Endothelial cell of umbilical vein (primary cell): ENCODE data around the gene ANKHD1. TPM values are rescaled to one million over a fixed set of nuclear protein-coding genes. Genes with fewer than 3 reads are reported as not detected.

Experiments
- BruUV-seq: library from RNA; stranded (reverse); fragments of 400-500 nt; replicated peaks from 2 replicates; lab custom pipeline; 2021; lab: Mats Ljungman, UMichigan
- CTCF ChIA-PET: fragments of 300-600, 350-600 bp; sonication (Branson Sonifier 250); formaldehyde crosslinking; loops from one replicate; lab custom pipeline; 2021; ENCODE audit warnings: antibody characterized with exemption, inconsistent platforms; lab: Charles Lee
- POLR2A ChIA-PET: fragments of 300-600, 350-600 bp; sonication (Branson Sonifier 250); formaldehyde crosslinking; loops from one replicate; lab custom pipeline; 2021; ENCODE audit warnings: antibody characterized with exemption, inconsistent platforms; lab: Charles Lee
- DNase-seq: peaks from one replicate; pipeline ENCODE4 v3.0.0-alpha.2; 2011; ENCODE audit warnings: low read depth, low spot score
- FAIRE-seq: peaks from 2 replicates; lab custom pipeline; 2011; peaks lifted over from hg19 to GRCh38; lab: Jason Lieb, UNC
- H2AFZ ChIP-seq: 2 replicates; pipeline ENCODE4 v1.6.0; 2012; ENCODE audit warnings: low read depth, low read length, control low read depth, inconsistent platforms
- H3K27ac ChIP-seq: 2 replicates; pipeline ENCODE4 v1.5.1; 2011; ENCODE audit warnings: low read depth, mild to moderate bottlenecking, control low read depth, low read length, moderate library complexity; ENCODE audit not compliant: insufficient read depth
- H3K27me3 ChIP-seq, 2 experiments: 2 replicates each; pipeline versions ENCODE4 v1.6.0 to v1.6.1; 2011; ENCODE audit warnings: low read length in 2 of 2, mixed read lengths in 1 of 2; ENCODE audit not compliant: control insufficient read depth in 2 of 2, insufficient read depth in 2 of 2
- H3K36me3 ChIP-seq, 2 experiments: 2 replicates in 1 of 2; 3 replicates in 1 of 2; pipeline ENCODE4 v1.5.1; 2011; ENCODE audit warnings: low read length in 2 of 2, mild to moderate bottlenecking in 1 of 2, moderate library complexity in 1 of 2; ENCODE audit not compliant: control insufficient read depth in 2 of 2, insufficient read depth in 2 of 2; ENCODE audit errors: extremely low read depth in 1 of 2
- H3K4me1 ChIP-seq: 3 replicates; pipeline ENCODE4 v1.5.1; 2011; ENCODE audit warnings: mild to moderate bottlenecking, low read length; ENCODE audit not compliant: control insufficient read depth, insufficient read depth; ENCODE audit errors: extremely low read depth
- H3K4me2 ChIP-seq: 2 replicates; pipeline ENCODE4 v1.6.1; 2011; ENCODE audit warnings: low read length, control low read depth, mixed read lengths; ENCODE audit not compliant: insufficient read depth
- H3K4me3 ChIP-seq, 3 experiments: fragments of 200-600 bp in 1 of 3; sonication (generic), shearing (Covaris generic) in 1 of 3; replicated peaks in 1 of 3; 2 replicates each; pipeline ENCODE4 v1.5.1; 2011 to 2016; ENCODE audit warnings: control low read depth in 3 of 3, low read length in 3 of 3, mild to moderate bottlenecking in 2 of 3, inconsistent platforms in 1 of 3, low read depth in 1 of 3, moderate library complexity in 1 of 3; ENCODE audit not compliant: insufficient read depth in 1 of 3
- H3K79me2 ChIP-seq: 2 replicates; pipeline ENCODE4 v1.6.0; 2012; ENCODE audit warnings: low read length, inconsistent platforms; ENCODE audit not compliant: control insufficient read depth, insufficient read depth
- H3K9ac ChIP-seq: replicated peaks from 2 replicates; pipeline ENCODE3; 2011; ENCODE audit warnings: low read length, control low read depth; ENCODE audit not compliant: insufficient read depth; ENCODE audit errors: extremely low read depth
- H3K9me1 ChIP-seq: replicated peaks from 3 replicates; pipeline ENCODE4 v1.6.0; 2011; ENCODE audit warnings: mild to moderate bottlenecking, low read length; ENCODE audit not compliant: control insufficient read depth, insufficient read depth; ENCODE audit errors: extremely low read depth
- H3K9me3 ChIP-seq: replicated peaks from 2 replicates; pipeline ENCODE4 v1.5.1; 2012; ENCODE audit warnings: low read length, inconsistent platforms; ENCODE audit not compliant: control insufficient read depth, insufficient read depth
- H4K20me1 ChIP-seq: replicated peaks from 2 replicates; pipeline ENCODE3; 2011; ENCODE audit warnings: mild to moderate bottlenecking, low read length; ENCODE audit not compliant: control insufficient read depth, insufficient read depth; ENCODE audit errors: extremely low read depth
- EZH2 ChIP-seq: IDR thresholded peaks from 2 replicates; pipeline ENCODE4 v1.6.1; 2012; ENCODE audit warnings: borderline replicate concordance, low read depth, mild to moderate bottlenecking, moderate library complexity, low read length, inconsistent platforms; ENCODE audit not compliant: severe bottlenecking
- FOS ChIP-seq: IDR thresholded peaks from 2 replicates; pipeline ENCODE4 v1.6.1; 2011; ENCODE audit warnings: mild to moderate bottlenecking, low read length, moderate library complexity, borderline replicate concordance; ENCODE audit not compliant: insufficient read depth
- GATA2 ChIP-seq: IDR thresholded peaks from 2 replicates; pipeline ENCODE4 v1.7.0; 2011; ENCODE audit warnings: low read depth, mild to moderate bottlenecking, moderate library complexity, mixed read lengths, low read length; ENCODE audit not compliant: insufficient read length, insufficient read depth
- JUN ChIP-seq: IDR thresholded peaks from 2 replicates; pipeline ENCODE4 v1.6.1; 2011; ENCODE audit warnings: borderline replicate concordance, low read depth; ENCODE audit not compliant: insufficient read length, insufficient read depth
- MYC ChIP-seq: IDR thresholded peaks from one replicate; pipeline ENCODE4 v1.6.1; 2011; ENCODE audit warnings: mild to moderate bottlenecking, low read depth, low read length
- POLR2A ChIP-seq: IDR thresholded peaks from 2 replicates; pipeline ENCODE4 v1.6.1; 2012; ENCODE audit warnings: low read depth, mild to moderate bottlenecking, control low read depth, low read length
- POLR2AphosphoS5 ChIP-seq: IDR thresholded peaks from 2 replicates; pipeline ENCODE4 v1.6.1; 2012; ENCODE audit warnings: low read depth, mild to moderate bottlenecking, control low read depth, low read length, moderate library complexity; ENCODE audit not compliant: insufficient read depth
- dilution Hi-C: fragments of 300-500 bp; cut with MboI; formaldehyde crosslinking; loops from one replicate; pipeline ENCODE4 v1.15.0; 2019; ENCODE audit warnings: low sequenced_read_pairs; ENCODE audit not compliant: extremely low pct_ligation_motif_present
- intact Hi-C: fragments of 100-400 bp; cut with micrococcal nuclease; formaldehyde crosslinking; loops from one replicate; pipeline ENCODE4 v1.10.0; 2022
- polyA plus RNA-seq, 4 experiments: library from polyadenylated mRNA; depleted of rRNA in 3 of 4; stranded (reverse) in 3 of 4; unstranded in 1 of 4; fragments of >200 nt; gene quantifications; 2 replicates each; pipeline versions ENCODE4 v1.2.1 to v1.2.3, GENCODE V29; 2011 to 2012; ENCODE audit warnings: missing spikeins in 1 of 4
- total RNA-seq: library from RNA; stranded (reverse); gene quantifications from 2 replicates; pipeline ENCODE4 v1.2.3, GENCODE V29; 2021
- TF ChIP-seq, protein P1 (sequence below), 2 donors: IDR thresholded peaks; 1 replicate in 1 of 2; 2 replicates in 1 of 2; pipeline ENCODE4 v1.5.1; 2011; ENCODE audit warnings: low read length in 2 of 2, mild to moderate bottlenecking in 2 of 2, moderate library complexity in 2 of 2, control low read depth in 1 of 2, inconsistent platforms in 1 of 2, low read depth in 1 of 2; ENCODE audit not compliant: insufficient read depth in 1 of 2; ENCODE audit errors: extremely low read depth in 1 of 2
- TF ChIP-seq, protein P2 (sequence below): IDR thresholded peaks from 2 replicates; pipeline ENCODE4 v1.6.1; 2011; ENCODE audit not compliant: insufficient read depth, insufficient read length

The ANKHD1 gene
- total and polyA plus RNA-seq, 2 donors (not counting 3 experiments of a cell fraction or from before 2014, with no cell fraction given): 56.1 to 87.0 TPM

DNA sequence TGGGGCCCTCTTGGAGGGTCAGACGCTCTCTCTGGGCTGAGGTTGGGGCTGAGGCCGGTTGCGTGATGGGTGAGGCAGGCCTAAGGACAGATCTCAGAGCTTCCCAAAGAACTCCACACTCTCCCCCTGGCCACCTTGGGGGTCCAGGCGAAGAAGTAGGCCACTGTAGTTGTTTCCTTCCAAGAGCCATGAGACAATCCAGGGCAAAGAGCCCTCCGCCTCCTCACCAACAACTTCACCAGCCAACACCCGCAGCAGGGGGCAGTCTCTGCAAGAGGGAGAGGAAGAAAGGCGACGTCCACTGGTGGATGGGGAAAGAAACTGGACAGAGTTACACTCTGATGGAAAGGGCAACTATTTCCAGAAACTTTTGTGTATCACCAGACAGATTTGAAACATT lies 173.7 kb downstream of the ANKHD1 start:
- Histone ChIP-seq H3K9ac (no peak overlapping the region), H3K9me1 (no peaks in the 10 kb centered on the region), H3K4me3 (no peak overlapping the region), H3K4me1 (peaks cover 7% of the 10 kb centered on the region), H3K79me2 (no peaks in the 10 kb centered on the region), H4K20me1 (no peaks in the 10 kb centered on the region), H2AFZ (no peak overlapping the region), H3K4me2 (no peak overlapping the region), H3K9me3 (no peaks in the 10 kb centered on the region), H3K27ac (no peak overlapping the region), H3K36me3 (no peaks in the 10 kb centered on the region), H3K27me3 (peaks cover 0 to 2% of the 10 kb centered on the region in 2 experiments)
- dilution Hi-C loops (no loop called here), intact Hi-C loops (loop anchor here (1.0 kb wide), 2 partner anchors 60 to 145 kb away; no protein-coding TSS in a partner anchor)
- POLR2A ChIA-PET: no interaction called here
- TF ChIP-seq, protein P1, sequence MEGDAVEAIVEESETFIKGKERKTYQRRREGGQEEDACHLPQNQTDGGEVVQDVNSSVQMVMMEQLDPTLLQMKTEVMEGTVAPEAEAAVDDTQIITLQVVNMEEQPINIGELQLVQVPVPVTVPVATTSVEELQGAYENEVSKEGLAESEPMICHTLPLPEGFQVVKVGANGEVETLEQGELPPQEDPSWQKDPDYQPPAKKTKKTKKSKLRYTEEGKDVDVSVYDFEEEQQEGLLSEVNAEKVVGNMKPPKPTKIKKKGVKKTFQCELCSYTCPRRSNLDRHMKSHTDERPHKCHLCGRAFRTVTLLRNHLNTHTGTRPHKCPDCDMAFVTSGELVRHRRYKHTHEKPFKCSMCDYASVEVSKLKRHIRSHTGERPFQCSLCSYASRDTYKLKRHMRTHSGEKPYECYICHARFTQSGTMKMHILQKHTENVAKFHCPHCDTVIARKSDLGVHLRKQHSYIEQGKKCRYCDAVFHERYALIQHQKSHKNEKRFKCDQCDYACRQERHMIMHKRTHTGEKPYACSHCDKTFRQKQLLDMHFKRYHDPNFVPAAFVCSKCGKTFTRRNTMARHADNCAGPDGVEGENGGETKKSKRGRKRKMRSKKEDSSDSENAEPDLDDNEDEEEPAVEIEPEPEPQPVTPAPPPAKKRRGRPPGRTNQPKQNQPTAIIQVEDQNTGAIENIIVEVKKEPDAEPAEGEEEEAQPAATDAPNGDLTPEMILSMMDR (IDR thresholded peaks at IDR 0.05; ENCODE audit: extremely low read depth in 1 of 2, insufficient read depth in 1 of 2, low read depth in 1 of 2, low read length in 2 of 2): peak; percentile 56 to 57
- TF ChIP-seq POLR2A: no peak
- CTCF ChIA-PET: interaction anchor here (1.7 to 8.1 kb wide), 2 partner anchors 59 to 64 kb away, joined by 6 to 108 read pairs; partner anchors contain the start of genes CD14 and TMCO6
- BruUV-seq: no TSS peak
- FAIRE-seq (peak; percentile 64), DNase-seq (peak; percentile 41)

DNA sequence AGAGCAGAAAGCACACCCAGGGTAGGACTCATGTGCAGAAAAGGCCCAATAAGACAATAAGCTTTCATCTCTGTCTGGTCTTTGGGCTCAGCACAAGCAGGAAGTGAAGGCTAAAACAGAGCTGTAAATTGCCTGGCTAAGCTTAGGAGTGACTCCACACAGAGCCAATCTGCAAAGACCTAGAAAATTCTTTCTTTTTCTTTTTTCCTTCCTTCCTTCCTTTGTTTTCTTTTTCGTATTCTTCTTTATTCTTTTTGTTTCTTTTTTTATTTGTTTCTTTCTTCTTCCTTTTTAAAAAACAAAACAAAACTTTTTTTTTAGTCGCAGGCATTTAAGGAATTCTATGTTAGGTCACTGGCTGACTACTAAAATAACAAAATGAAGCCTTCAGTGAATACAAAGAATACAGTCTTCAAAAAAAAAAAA lies 175.2 kb downstream of the ANKHD1 start:
- H3K27ac ChIP-seq: no peak overlapping the region
- H3K4me1 ChIP-seq: peaks cover 7% of the 10 kb centered on the region
- CTCF ChIA-PET: interaction anchor here (1.4 to 8.1 kb wide), 7 partner anchors 12 to 204 kb away, joined by 5 to 108 read pairs (median 6); partner anchors contain the start of genes CD14, EIF4EBP3, IK and NDUFA2
- H3K9me1 ChIP-seq: no peaks in the 10 kb centered on the region
- TF ChIP-seq POLR2A (no peak), JUN (no peak), EZH2 (no peak), POLR2AphosphoS5 (no peak), FOS (no peak), GATA2 (no peak), MYC (no peak)
- TF ChIP-seq, protein P2, sequence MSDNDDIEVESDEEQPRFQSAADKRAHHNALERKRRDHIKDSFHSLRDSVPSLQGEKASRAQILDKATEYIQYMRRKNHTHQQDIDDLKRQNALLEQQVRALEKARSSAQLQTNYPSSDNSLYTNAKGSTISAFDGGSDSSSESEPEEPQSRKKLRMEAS: no peak
- TF ChIP-seq, protein P1 (IDR thresholded peaks at IDR 0.05; ENCODE audit: extremely low read depth in 1 of 2, insufficient read depth in 1 of 2, low read depth in 1 of 2, low read length in 2 of 2): no peak
- no peaks in the 10 kb centered on the region for H3K79me2 ChIP-seq
- H2AFZ ChIP-seq: peak overlapping the region; percentile 55
- intact Hi-C loops (no loop called here), dilution Hi-C loops (no loop called here)
- no TSS peak for BruUV-seq
- peaks cover 0 to 2% of the 10 kb centered on the region in 2 experiments for H3K27me3 ChIP-seq
- no peak overlapping the region for H3K4me2 ChIP-seq
- peak; percentile 24 for DNase-seq
- no peaks in the 10 kb centered on the region for H4K20me1 ChIP-seq
- no peaks in the 10 kb centered on the region for H3K36me3 ChIP-seq
- H3K9me3 ChIP-seq: no peaks in the 10 kb centered on the region
- H3K4me3 ChIP-seq: no peak overlapping the region
- POLR2A ChIA-PET: no interaction called here
- H3K9ac ChIP-seq: peak overlapping the region; percentile 3
- FAIRE-seq: peak; percentile 81
